ENCODE results near the gene ULK1.

DNA sequence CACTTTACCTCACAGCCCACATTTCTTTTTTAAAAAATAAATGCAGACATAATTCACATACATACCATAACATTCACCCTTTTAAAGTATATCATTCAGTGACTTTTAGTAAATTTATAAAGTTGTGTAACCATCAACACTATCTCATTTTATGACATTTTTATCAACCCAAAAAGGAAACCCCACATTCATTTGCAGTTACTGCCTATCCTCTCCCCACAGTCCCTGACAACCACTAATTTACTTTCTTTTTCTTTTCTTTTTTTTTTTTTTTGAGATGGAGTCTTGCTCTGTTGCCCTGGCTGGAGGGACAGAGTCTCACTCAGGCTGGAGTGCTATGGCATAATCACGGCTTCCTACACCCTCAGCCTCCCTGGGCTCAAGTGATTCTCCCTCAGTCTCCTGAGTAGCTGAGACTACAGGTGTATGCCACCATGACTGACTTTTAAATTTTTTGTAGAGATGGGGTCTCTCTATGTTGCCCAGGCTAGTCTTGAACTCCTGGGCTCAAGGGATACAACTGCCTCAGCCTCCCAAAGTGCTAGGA lies 53.8 kb downstream of the ULK1 start:
- no peak for TF ChIP-seq GATA1 (IDR thresholded peaks at IDR 0.05; ENCODE audit: low read depth, low read length)
- TF ChIP-seq POLR2A (IDR thresholded peaks at IDR 0.05; ENCODE audit: low read length) = no peak
